GM23338 (cell line): ENCODE data around the gene PI4K2A.

Source experiments
- EZH2 ChIP-seq: fragments of 200-600 bp; sonication (generic); IDR thresholded peaks from one replicate; pipeline ENCODE4 v1.8.0; 2017; ENCODE audit warnings: antibody characterized with exemption, mild to moderate bottlenecking, low read depth; ENCODE audit not compliant: unreplicated experiment
- TF ChIP-seq, protein P1 (sequence below): fragments of 250-450 bp; sonication (Bioruptor Pico); IDR thresholded peaks from 2 replicates; pipeline ENCODE4 v1.5.0; 2020; ENCODE audit warnings: mild to moderate bottlenecking, moderate library complexity
- TF ChIP-seq, protein P2 (sequence below), 2 experiments: fragments of 200-600 bp in 1 of 2; sonication (generic) in 1 of 2; conservative IDR thresholded peaks; 2 replicates each; pipeline versions ENCODE4 v1.5.1 to v1.6.1; 2016 to 2017; ENCODE audit warnings: antibody characterized with exemption in 2 of 2, low read depth in 2 of 2, mild to moderate bottlenecking in 2 of 2, moderate library complexity in 1 of 2

DNA sequence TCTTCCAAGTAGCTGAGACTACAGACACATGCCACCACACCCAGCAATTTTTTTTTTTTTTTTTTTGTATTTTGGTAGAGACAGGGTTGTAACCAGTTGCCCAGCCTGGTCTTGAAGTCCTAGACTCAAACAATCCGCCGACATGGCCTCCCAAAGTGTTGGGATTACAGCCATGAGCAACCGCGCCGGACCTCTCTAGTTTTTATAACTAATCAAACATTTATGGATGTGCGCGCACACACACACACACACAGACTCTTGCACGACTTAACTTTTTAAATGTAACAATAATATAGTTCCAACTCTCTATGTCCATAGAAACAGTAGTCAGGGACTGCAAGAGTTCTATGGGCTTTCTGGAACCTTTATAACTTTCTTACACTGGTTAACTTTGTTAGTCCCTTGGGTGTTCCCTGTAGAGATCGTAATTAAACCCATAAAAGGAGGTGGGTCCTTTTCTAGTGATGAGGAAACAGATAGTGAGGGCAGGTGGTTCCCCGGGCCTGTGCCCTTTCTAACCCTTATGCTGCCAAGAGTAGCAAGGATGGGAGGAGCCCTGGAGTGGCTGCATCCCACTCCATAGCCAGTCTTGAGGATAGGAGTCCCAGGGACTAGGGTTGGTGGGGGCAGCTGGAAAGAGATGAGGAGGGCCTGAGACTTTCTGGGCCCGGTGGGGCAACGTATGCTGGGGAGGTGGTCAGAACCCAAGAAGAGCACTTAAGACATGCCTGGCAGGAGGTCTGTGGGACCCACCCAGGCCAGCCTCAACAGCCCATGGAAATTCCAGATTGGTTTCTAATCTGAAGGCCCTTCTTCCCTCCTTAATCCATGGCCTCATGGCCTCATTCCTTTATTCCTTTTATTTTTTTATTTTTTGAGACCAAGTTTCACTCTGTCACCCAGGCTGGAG lies 81.7 kb downstream of the PI4K2A start:
- TF ChIP-seq, protein P1, sequence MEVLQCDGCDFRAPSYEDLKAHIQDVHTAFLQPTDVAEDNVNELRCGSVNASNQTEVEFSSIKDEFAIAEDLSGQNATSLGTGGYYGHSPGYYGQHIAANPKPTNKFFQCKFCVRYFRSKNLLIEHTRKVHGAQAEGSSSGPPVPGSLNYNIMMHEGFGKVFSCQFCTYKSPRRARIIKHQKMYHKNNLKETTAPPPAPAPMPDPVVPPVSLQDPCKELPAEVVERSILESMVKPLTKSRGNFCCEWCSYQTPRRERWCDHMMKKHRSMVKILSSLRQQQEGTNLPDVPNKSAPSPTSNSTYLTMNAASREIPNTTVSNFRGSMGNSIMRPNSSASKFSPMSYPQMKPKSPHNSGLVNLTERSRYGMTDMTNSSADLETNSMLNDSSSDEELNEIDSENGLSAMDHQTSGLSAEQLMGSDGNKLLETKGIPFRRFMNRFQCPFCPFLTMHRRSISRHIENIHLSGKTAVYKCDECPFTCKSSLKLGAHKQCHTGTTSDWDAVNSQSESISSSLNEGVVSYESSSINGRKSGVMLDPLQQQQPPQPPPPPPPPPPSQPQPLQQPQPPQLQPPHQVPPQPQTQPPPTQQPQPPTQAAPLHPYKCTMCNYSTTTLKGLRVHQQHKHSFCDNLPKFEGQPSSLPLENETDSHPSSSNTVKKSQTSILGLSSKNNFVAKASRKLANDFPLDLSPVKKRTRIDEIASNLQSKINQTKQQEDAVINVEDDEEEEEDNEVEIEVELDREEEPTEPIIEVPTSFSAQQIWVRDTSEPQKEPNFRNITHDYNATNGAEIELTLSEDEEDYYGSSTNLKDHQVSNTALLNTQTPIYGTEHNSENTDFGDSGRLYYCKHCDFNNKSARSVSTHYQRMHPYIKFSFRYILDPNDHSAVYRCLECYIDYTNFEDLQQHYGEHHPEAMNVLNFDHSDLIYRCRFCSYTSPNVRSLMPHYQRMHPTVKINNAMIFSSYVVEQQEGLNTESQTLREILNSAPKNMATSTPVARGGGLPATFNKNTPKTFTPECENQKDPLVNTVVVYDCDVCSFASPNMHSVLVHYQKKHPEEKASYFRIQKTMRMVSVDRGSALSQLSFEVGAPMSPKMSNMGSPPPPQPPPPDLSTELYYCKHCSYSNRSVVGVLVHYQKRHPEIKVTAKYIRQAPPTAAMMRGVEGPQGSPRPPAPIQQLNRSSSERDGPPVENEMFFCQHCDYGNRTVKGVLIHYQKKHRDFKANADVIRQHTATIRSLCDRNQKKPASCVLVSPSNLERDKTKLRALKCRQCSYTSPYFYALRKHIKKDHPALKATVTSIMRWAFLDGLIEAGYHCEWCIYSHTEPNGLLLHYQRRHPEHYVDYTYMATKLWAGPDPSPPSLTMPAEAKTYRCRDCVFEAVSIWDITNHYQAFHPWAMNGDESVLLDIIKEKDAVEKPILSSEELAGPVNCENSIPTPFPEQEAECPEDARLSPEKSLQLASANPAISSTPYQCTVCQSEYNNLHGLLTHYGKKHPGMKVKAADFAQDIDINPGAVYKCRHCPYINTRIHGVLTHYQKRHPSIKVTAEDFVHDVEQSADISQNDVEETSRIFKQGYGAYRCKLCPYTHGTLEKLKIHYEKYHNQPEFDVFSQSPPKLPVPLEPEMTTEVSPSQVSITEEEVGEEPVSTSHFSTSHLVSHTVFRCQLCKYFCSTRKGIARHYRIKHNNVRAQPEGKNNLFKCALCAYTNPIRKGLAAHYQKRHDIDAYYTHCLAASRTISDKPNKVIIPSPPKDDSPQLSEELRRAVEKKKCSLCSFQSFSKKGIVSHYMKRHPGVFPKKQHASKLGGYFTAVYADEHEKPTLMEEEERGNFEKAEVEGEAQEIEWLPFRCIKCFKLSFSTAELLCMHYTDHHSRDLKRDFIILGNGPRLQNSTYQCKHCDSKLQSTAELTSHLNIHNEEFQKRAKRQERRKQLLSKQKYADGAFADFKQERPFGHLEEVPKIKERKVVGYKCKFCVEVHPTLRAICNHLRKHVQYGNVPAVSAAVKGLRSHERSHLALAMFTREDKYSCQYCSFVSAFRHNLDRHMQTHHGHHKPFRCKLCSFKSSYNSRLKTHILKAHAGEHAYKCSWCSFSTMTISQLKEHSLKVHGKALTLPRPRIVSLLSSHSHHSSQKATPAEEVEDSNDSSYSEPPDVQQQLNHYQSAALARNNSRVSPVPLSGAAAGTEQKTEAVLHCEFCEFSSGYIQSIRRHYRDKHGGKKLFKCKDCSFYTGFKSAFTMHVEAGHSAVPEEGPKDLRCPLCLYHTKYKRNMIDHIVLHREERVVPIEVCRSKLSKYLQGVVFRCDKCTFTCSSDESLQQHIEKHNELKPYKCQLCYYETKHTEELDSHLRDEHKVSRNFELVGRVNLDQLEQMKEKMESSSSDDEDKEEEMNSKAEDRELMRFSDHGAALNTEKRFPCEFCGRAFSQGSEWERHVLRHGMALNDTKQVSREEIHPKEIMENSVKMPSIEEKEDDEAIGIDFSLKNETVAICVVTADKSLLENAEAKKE = no peak
- TF ChIP-seq, protein P2, sequence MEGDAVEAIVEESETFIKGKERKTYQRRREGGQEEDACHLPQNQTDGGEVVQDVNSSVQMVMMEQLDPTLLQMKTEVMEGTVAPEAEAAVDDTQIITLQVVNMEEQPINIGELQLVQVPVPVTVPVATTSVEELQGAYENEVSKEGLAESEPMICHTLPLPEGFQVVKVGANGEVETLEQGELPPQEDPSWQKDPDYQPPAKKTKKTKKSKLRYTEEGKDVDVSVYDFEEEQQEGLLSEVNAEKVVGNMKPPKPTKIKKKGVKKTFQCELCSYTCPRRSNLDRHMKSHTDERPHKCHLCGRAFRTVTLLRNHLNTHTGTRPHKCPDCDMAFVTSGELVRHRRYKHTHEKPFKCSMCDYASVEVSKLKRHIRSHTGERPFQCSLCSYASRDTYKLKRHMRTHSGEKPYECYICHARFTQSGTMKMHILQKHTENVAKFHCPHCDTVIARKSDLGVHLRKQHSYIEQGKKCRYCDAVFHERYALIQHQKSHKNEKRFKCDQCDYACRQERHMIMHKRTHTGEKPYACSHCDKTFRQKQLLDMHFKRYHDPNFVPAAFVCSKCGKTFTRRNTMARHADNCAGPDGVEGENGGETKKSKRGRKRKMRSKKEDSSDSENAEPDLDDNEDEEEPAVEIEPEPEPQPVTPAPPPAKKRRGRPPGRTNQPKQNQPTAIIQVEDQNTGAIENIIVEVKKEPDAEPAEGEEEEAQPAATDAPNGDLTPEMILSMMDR (conservative IDR thresholded peaks at IDR 0.05; ENCODE audit: low read depth in 2 of 2) = no peak
- no peak for TF ChIP-seq EZH2
